ENCODE results near the gene BABAM2. TPM values are rescaled to one million over a fixed set of nuclear protein-coding genes. Genes with fewer than 3 reads are reported as not detected.
A peak's percentile ranks its signal among the peaks of the same experiment; 100 is the strongest.

Gene BABAM2
- total and polyA plus RNA-seq, 9 of the 15 experiments (the other 6 are each of a cell fraction or from before 2014, with no cell fraction given): 10.9 to 37.4 (median 25.6) TPM

DNA sequence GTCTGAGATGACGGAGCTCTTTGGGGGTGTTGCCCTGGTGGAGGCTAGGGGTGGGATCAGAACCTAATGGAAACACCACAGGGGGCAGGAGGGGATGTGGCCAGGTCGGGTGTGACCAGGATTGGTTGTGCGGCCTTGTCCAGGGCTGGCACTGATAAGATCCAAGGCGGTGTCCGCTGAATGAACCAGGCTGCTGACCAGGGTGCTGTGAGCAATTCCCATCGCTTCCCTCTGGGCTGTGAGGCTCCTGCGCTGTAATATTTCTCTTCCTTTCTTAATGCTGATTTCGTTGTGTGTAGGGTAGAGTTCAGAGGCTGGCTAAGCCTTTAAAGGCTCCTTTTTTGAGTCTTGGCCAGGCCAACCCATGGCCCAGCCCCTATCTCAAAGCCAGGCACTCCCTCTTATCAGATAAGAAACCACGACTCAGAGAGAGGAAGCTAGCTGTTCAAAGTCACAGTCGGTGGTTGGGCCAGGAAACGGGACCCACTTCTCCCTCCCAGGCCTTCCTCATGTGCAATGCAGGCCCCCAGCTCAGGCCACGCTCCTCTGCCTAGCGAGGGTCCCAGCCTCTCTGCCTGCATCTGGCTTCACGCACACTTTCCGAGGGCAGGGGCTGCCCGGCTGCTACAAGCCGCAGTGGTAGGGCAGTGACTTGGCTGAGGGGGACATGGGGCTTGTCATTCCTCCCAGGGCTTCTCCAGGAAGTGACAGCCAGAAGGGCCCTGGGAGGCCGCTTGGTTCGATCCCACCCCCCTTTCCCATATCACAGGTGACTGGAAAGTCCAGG lies 476.2 kb downstream of the BABAM2 start (continued):
- TF ChIP-seq, protein P1, sequence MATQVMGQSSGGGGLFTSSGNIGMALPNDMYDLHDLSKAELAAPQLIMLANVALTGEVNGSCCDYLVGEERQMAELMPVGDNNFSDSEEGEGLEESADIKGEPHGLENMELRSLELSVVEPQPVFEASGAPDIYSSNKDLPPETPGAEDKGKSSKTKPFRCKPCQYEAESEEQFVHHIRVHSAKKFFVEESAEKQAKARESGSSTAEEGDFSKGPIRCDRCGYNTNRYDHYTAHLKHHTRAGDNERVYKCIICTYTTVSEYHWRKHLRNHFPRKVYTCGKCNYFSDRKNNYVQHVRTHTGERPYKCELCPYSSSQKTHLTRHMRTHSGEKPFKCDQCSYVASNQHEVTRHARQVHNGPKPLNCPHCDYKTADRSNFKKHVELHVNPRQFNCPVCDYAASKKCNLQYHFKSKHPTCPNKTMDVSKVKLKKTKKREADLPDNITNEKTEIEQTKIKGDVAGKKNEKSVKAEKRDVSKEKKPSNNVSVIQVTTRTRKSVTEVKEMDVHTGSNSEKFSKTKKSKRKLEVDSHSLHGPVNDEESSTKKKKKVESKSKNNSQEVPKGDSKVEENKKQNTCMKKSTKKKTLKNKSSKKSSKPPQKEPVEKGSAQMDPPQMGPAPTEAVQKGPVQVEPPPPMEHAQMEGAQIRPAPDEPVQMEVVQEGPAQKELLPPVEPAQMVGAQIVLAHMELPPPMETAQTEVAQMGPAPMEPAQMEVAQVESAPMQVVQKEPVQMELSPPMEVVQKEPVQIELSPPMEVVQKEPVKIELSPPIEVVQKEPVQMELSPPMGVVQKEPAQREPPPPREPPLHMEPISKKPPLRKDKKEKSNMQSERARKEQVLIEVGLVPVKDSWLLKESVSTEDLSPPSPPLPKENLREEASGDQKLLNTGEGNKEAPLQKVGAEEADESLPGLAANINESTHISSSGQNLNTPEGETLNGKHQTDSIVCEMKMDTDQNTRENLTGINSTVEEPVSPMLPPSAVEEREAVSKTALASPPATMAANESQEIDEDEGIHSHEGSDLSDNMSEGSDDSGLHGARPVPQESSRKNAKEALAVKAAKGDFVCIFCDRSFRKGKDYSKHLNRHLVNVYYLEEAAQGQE (IDR thresholded peaks at IDR 0.05; ENCODE audit: borderline replicate concordance): peak; percentile 94
- TF ChIP-seq, protein P1 (CRISPR knock-in tag; IDR thresholded peaks at IDR 0.05; ENCODE audit: low read depth): peak; percentile 90
- TF ChIP-seq ZNF282 (CRISPR knock-in tag; IDR thresholded peaks at IDR 0.05) (no peak), SNRNP70 (optimal IDR thresholded peaks at IDR 0.05; ENCODE audit: low read depth, low read length) (no peak), ZNF232 (CRISPR knock-in tag; IDR thresholded peaks at IDR 0.05) (no peak), TCF3 (CRISPR knock-in tag; IDR thresholded peaks at IDR 0.05) (peak; percentile 79), CCNT2 (IDR thresholded peaks at IDR 0.05; ENCODE audit: borderline replicate concordance, extremely low read depth, insufficient read length, low read depth, low read length) (peak; percentile 76), ZC3H4 (CRISPR knock-in tag; IDR thresholded peaks at IDR 0.05; ENCODE audit: borderline replicate concordance) (no peak), CREB5 (CRISPR knock-in tag; IDR thresholded peaks at IDR 0.05) (no peak), ELF4 (CRISPR knock-in tag; IDR thresholded peaks at IDR 0.05) (no peak; the same call in 1 of the 2 replicates), ZNF57 (CRISPR knock-in tag; IDR thresholded peaks at IDR 0.05) (no peak), FOXK2 (conservative IDR thresholded peaks at IDR 0.05 in 1 of 2, IDR thresholded peaks at IDR 0.05 in 1 of 2; ENCODE audit: low read depth in 2 of 2) (no peak), RBM34 (IDR thresholded peaks at IDR 0.05; ENCODE audit: borderline replicate concordance, insufficient read depth, low read length) (no peak), ZNF717 (CRISPR knock-in tag; IDR thresholded peaks at IDR 0.05) (no peak), NCOR1 (IDR thresholded peaks at IDR 0.05) (peak; percentile 71), CEBPG (CRISPR knock-in tag; IDR thresholded peaks at IDR 0.05) (no peak), CEBPG (tag; conservative IDR thresholded peaks at IDR 0.05 in 1 of 2, IDR thresholded peaks at IDR 0.05 in 1 of 2) (no peak), NFRKB (IDR thresholded peaks at IDR 0.05; ENCODE audit: low read depth) (peak; percentile 69), ERF (CRISPR knock-in tag; IDR thresholded peaks at IDR 0.05) (peak; percentile 47; the same call in 1 of the 2 replicates), ZNF76 (CRISPR knock-in tag; IDR thresholded peaks at IDR 0.05; ENCODE audit: borderline replicate concordance) (peak; percentile 82)
